HG02623 (cell line): ENCODE results near the gene KIAA1191.
A peak's percentile ranks its signal among the peaks of the same experiment; 100 is the strongest.

Source experiments
- ATAC-seq: cut with Tn5 transposase; IDR thresholded peaks from one replicate; pipeline ENCODE4 v1.9.1; 2021; ENCODE audit warnings: moderate library complexity; ENCODE audit not compliant: unreplicated experiment

KIAA1191 gene

GRCh38 chr5:176366232-176366894, 4.8 kb upstream of the KIAA1191 start:
- ATAC-seq: no peak

- no peak for ATAC-seq
Measured at GRCh38 chr5:176365351-176366231, 4.0 kb upstream of the KIAA1191 start, which contains the start of gene ARL10. TSS of gene ARL10 (plus strand) at chr5:176365487. CDS start at chr5:176365564, 77 bp downstream.

- no peak for ATAC-seq
Measured at GRCh38 chr5:176364765-176365350, 3.3 kb upstream of the KIAA1191 start.

- ATAC-seq: peak; percentile 4
Measured at GRCh38 chr5:176362233-176362490, 598 bp upstream of the KIAA1191 start.

GRCh38 chr5:176360894-176361436, 599 bp downstream of the KIAA1191 start:
- ATAC-seq: no peak

- ATAC-seq: no peak
Measured at GRCh38 chr5:176359658-176360057, 1.9 kb downstream of the KIAA1191 start.

GRCh38 chr5:176356179-176356566, 5.4 kb downstream of the KIAA1191 start:
- no peak for ATAC-seq

- ATAC-seq: no peak
Measured at GRCh38 chr5:176355400-176356178, 6.0 kb downstream of the KIAA1191 start.

- no peak for ATAC-seq
Measured at GRCh38 chr5:176353533-176353932, 8.0 kb downstream of the KIAA1191 start.

GRCh38 chr5:176352116-176352878, 9.3 kb downstream of the KIAA1191 start:
- ATAC-seq: no peak

GRCh38 chr5:176350416-176350815, 11.1 kb downstream of the KIAA1191 start:
- ATAC-seq: no peak

- ATAC-seq: no peak
Measured at GRCh38 chr5:176342766-176343458, 18.7 kb downstream of the KIAA1191 start.

- no peak for ATAC-seq
Measured at GRCh38 chr5:176342158-176342483, 19.4 kb downstream of the KIAA1191 start.

- no peak for ATAC-seq
Measured at GRCh38 chr5:176341325-176342157, 20.0 kb downstream of the KIAA1191 start.

- no peak for ATAC-seq
Measured at GRCh38 chr5:176339304-176339703, 22.3 kb downstream of the KIAA1191 start.

- no peak for ATAC-seq
Measured at GRCh38 chr5:176337913-176338312, 23.7 kb downstream of the KIAA1191 start.

- ATAC-seq: no peak
Measured at GRCh38 chr5:176334031-176334770, 27.4 kb downstream of the KIAA1191 start.

- no peak for ATAC-seq
Measured at GRCh38 chr5:176320577-176320976, 41.0 kb downstream of the KIAA1191 start.
